ENCODE results near the gene APBB2. TPM values are rescaled to one million over a fixed set of nuclear protein-coding genes. Genes with fewer than 3 reads are reported as not detected.

The APBB2 gene
- total and polyA plus RNA-seq, 2 of the 8 experiments (the other 6 are each of a cell fraction or from before 2014, with no cell fraction given): 58.7 to 59.4 TPM

- CTCF ChIA-PET (ENCODE audit: partially characterized antibody): interaction anchor here (0.9 to 2.5 kb wide), 3 partner anchors 10 to 20 kb away, joined by 3 to 11 read pairs (median 3); no protein-coding TSS in a partner anchor
- WGBS, 2 experiments (ENCODE audit: extremely low coverage in 1 of 2, insufficient coverage in 1 of 2, insufficient read length in 1 of 2, insufficient replicate concordance in 2 of 2, low coverage in 1 of 2, low lambda C conversion rate in 2 of 2, missing lambda C conversion rate in 1 of 2): 87% methylated on average over 6 of the region's 6 CpGs; no CpG with 5 or more reads in 1 of the 2 experiments
- no peak overlapping the region for H2BK15ac ChIP-seq (ENCODE audit: low read length)
Measured at GRCh38 chr4:40877081-40877480, 337.3 kb downstream of the APBB2 start.

More at GRCh38 chr4:40877081-40877480, 337.3 kb downstream of the APBB2 start:
- Histone ChIP-seq H3K56ac (replicated peaks; ENCODE audit: insufficient read length, low read depth, low read length) (no peak overlapping the region), H2BK5ac (ENCODE audit: low read depth, low read length) (no peak overlapping the region), H4K20me1 (replicated peaks in 1 of 2; ENCODE audit: control insufficient read depth in 1 of 2, insufficient read depth in 2 of 2, low read length in 2 of 2) (no peaks in the 10 kb centered on the region), H3K36me3 (ENCODE audit: control insufficient read depth in 2 of 4, insufficient read depth in 4 of 4, low read length in 3 of 4) (no peaks in the 10 kb centered on the region; a peak in 1 of 8 replicates), H3K9ac (replicated peaks in 1 of 4; ENCODE audit: extremely low read depth in 1 of 4, low read depth in 3 of 4, low read length in 3 of 4) (no peak overlapping the region), H3K27ac (ENCODE audit: low read depth, low read length) (no peak overlapping the region), H4K8ac (ENCODE audit: extremely low read depth, insufficient read depth, low read length) (no peak overlapping the region), H2AFZ (ENCODE audit: low read length) (no peak overlapping the region), H4K5ac (ENCODE audit: insufficient read length, low read depth, low read length) (no peak overlapping the region), H4K91ac (replicated peaks; ENCODE audit: insufficient read length, low read length) (no peak overlapping the region), H3K23ac (ENCODE audit: insufficient read length) (no peak overlapping the region), H3K9me3 (ENCODE audit: insufficient read depth in 2 of 2, low read depth in 1 of 2, low read length in 1 of 2) (no peaks in the 10 kb centered on the region), H3K27me3 (replicated peaks in 1 of 4; ENCODE audit: control insufficient read depth in 3 of 4, extremely low read depth in 1 of 4, insufficient read depth in 3 of 4, low read length in 3 of 4) (no peaks in the 10 kb centered on the region), H2BK120ac (replicated peaks; ENCODE audit: low read depth, low read length) (no peak overlapping the region), H3K18ac (ENCODE audit: extremely low read depth, low read length) (no peak overlapping the region), H3K14ac (ENCODE audit: insufficient read length) (no peak overlapping the region), H2BK12ac (ENCODE audit: low read depth, low read length) (no peak overlapping the region), H3K23me2 (ENCODE audit: low read depth, low read length) (no peaks in the 10 kb centered on the region), H2BK20ac (ENCODE audit: low read length) (no peak overlapping the region), H3K4me1 (replicated peaks in 1 of 4; ENCODE audit: control insufficient read depth in 3 of 4, insufficient read depth in 4 of 4, low read length in 3 of 4) (no peaks in the 10 kb centered on the region; a peak in 2 of 7 replicates), H3K79me2 (ENCODE audit: control insufficient read depth in 1 of 2, insufficient read depth in 2 of 2, low read length in 2 of 2) (no peaks in the 10 kb centered on the region), H3K4me2 (ENCODE audit: insufficient read depth in 1 of 2, low read depth in 2 of 2, low read length in 2 of 2) (no peak overlapping the region), H3K4me3 (ENCODE audit: extremely low read depth in 1 of 4, insufficient read depth in 2 of 4, low read depth in 3 of 4, low read length in 4 of 4) (no peak overlapping the region), H3K79me1 (ENCODE audit: low read depth, low read length) (no peaks in the 10 kb centered on the region), H2AK5ac (ENCODE audit: low read depth, low read length) (no peak overlapping the region), H3K4ac (replicated peaks; ENCODE audit: insufficient read length, low read depth, low read length) (no peak overlapping the region)
- DNase-seq (ENCODE audit: low read depth in 1 of 2, low spot score in 2 of 2): no peak
- no peak for FAIRE-seq
- TF ChIP-seq, protein P1, sequence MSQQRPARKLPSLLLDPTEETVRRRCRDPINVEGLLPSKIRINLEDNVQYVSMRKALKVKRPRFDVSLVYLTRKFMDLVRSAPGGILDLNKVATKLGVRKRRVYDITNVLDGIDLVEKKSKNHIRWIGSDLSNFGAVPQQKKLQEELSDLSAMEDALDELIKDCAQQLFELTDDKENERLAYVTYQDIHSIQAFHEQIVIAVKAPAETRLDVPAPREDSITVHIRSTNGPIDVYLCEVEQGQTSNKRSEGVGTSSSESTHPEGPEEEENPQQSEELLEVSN (IDR thresholded peaks at IDR 0.05): no peak
- TF ChIP-seq HDAC2 (IDR thresholded peaks at IDR 0.05; ENCODE audit: borderline replicate concordance in 1 of 2, low read depth in 2 of 2, low read length in 2 of 2) (no peak), HDAC6 (IDR thresholded peaks at IDR 0.05; ENCODE audit: low read depth, low read length) (no peak), RXRA (IDR thresholded peaks at IDR 0.05; ENCODE audit: insufficient read depth, low read depth, low read length) (no peak)
- POLR2A ChIA-PET (ENCODE audit: partially characterized antibody): no interaction called here

All from H1 (cell line).